CD4-positive, CD25-positive, alpha-beta regulatory T cell (primary cell): Measurements from ENCODE around the gene DDC. TPM values are rescaled to one million over a fixed set of nuclear protein-coding genes. Genes with fewer than 3 reads are reported as not detected.

ENCODE experiments used
- ATAC-seq, 2 donors: fragments of 150-1000 bp; cut with Tn5 transposase; one replicate each; pipeline ENCODE4 v1.10.0; 2021; ENCODE audit warnings: low read depth in 2 of 2, moderate number of reproducible peaks in 2 of 2, moderate library complexity in 1 of 2
- DNase-seq, 3 donors: peaks; one replicate each; pipeline versions ENCODE4 v3.0.0 to v3.0.0-alpha.2; 2012 to 2022; ENCODE audit warnings: mixed read lengths in 1 of 3
- H3K27ac ChIP-seq: one replicate; pipeline ENCODE4 v1.7.0; 2013; ENCODE audit warnings: mild to moderate bottlenecking, low read length; ENCODE audit not compliant: insufficient read depth, poor library complexity, severe bottlenecking
- H3K27me3 ChIP-seq: one replicate; pipeline ENCODE4 v1.7.0; 2013; ENCODE audit warnings: low read length; ENCODE audit not compliant: control insufficient read depth, insufficient read depth
- H3K36me3 ChIP-seq: one replicate; pipeline ENCODE4 v1.7.0; 2013; ENCODE audit warnings: mild to moderate bottlenecking, low read length, moderate library complexity; ENCODE audit not compliant: control insufficient read depth, insufficient read depth
- H3K4me1 ChIP-seq: 2 replicates; pipeline ENCODE4 v1.7.0; 2013; ENCODE audit warnings: mild to moderate bottlenecking, low read length; ENCODE audit not compliant: insufficient read depth, control insufficient read depth, poor library complexity, severe bottlenecking
- H3K4me3 ChIP-seq: one replicate; pipeline ENCODE4 v1.7.0; 2013; ENCODE audit warnings: low read depth, mild to moderate bottlenecking, low read length, moderate library complexity
- H3K9me3 ChIP-seq, 2 experiments: 1 replicate in 1 of 2; 2 replicates in 1 of 2; pipeline ENCODE4 v1.7.0; 2013; ENCODE audit warnings: low read length in 2 of 2, mild to moderate bottlenecking in 1 of 2, moderate library complexity in 1 of 2; ENCODE audit not compliant: control insufficient read depth in 2 of 2
- H3K27ac Mint-ChIP-seq, 3 donors: one replicate each; pipeline ENCODE4 v1.8.0; 2020 to 2022; ENCODE audit warnings: mild to moderate bottlenecking in 3 of 3, mixed read lengths in 3 of 3, moderate library complexity in 2 of 3
- H3K27me3 Mint-ChIP-seq: one replicate; pipeline ENCODE4 v1.8.0; 2022; ENCODE audit warnings: mild to moderate bottlenecking, mixed read lengths
- H3K36me3 Mint-ChIP-seq: one replicate; pipeline ENCODE4 v1.8.0; 2020; ENCODE audit warnings: mixed read lengths
- H3K4me1 Mint-ChIP-seq, 4 donors: one replicate each; pipeline ENCODE4 v1.8.0; 2020 to 2022; ENCODE audit warnings: mixed read lengths in 4 of 4, mild to moderate bottlenecking in 1 of 4
- H3K4me3 Mint-ChIP-seq, 4 donors: one replicate each; pipeline ENCODE4 v1.8.0; 2020 to 2022; ENCODE audit warnings: mild to moderate bottlenecking in 4 of 4, mixed read lengths in 4 of 4, moderate library complexity in 3 of 4
- H3K9me3 Mint-ChIP-seq, 7 donors: one replicate each; pipeline ENCODE4 v1.8.0; 2020 to 2022; ENCODE audit warnings: mixed read lengths in 7 of 7, mild to moderate bottlenecking in 3 of 7, moderate library complexity in 2 of 7
- polyA plus RNA-seq, 4 donors: library from polyadenylated mRNA; unstranded; fragments of 300-500 nt; fragmentation: Illumina TruSeq; gene quantifications; one replicate each; pipeline ENCODE4 v1.2.3, GENCODE V29; 2021
- total RNA-seq: library from RNA; stranded (reverse); gene quantifications from one replicate; pipeline ENCODE4 v1.2.3, GENCODE V29; 2022

Gene DDC
- total and polyA plus RNA-seq, 5 donors from 2014 or later: not detected

- no peaks in the 10 kb centered on the region for H3K36me3 ChIP-seq
- H3K9me3 ChIP-seq: no peaks in the 10 kb centered on the region
- H3K27ac ChIP-seq: no peak overlapping the region
- no peak overlapping the region for H3K27ac Mint-ChIP-seq
- H3K4me3 Mint-ChIP-seq: no peak overlapping the region
- no peak overlapping the region for H3K4me3 ChIP-seq
- H3K36me3 Mint-ChIP-seq: no peaks in the 10 kb centered on the region
- no peak for ATAC-seq
- peaks cover 6% of the 10 kb centered on the region for H3K27me3 ChIP-seq
- H3K4me1 ChIP-seq: no peaks in the 10 kb centered on the region
- H3K27me3 Mint-ChIP-seq: peaks cover 37% of the 10 kb centered on the region
- H3K9me3 Mint-ChIP-seq: no peaks in the 10 kb centered on the region
- H3K4me1 Mint-ChIP-seq: no peaks in the 10 kb centered on the region
- DNase-seq: no peak
Measured at GRCh38 chr7:50481867-50482266, 83.3 kb downstream of the DDC start.

- DNase-seq (no peak), ATAC-seq (no peak)
- Histone ChIP-seq H3K4me3 (no peak overlapping the region), H3K4me1 (no peaks in the 10 kb centered on the region), H3K27ac (no peak overlapping the region), H3K27me3 (peaks cover 4% of the 10 kb centered on the region), H3K9me3 (no peaks in the 10 kb centered on the region), H3K36me3 (no peaks in the 10 kb centered on the region)
- H3K27me3 Mint-ChIP-seq: peaks cover 30% of the 10 kb centered on the region
- H3K27ac Mint-ChIP-seq: peak overlapping the region in 1 of 3 donors; percentile 30
- no peaks in the 10 kb centered on the region for H3K4me1 Mint-ChIP-seq
- no peak overlapping the region for H3K4me3 Mint-ChIP-seq
- H3K36me3 Mint-ChIP-seq: no peaks in the 10 kb centered on the region
- peaks cover 0 to 2% (median 0%) of the 10 kb centered on the region in 7 donors for H3K9me3 Mint-ChIP-seq
Measured at GRCh38 chr7:50480797-50481196, 84.4 kb downstream of the DDC start.

GRCh38 chr7:50479743-50480517 is 85.3 kb downstream of the DDC start:
- Histone ChIP-seq H3K27me3 (no peaks in the 10 kb centered on the region), H3K36me3 (no peaks in the 10 kb centered on the region), H3K27ac (no peak overlapping the region), H3K9me3 (no peaks in the 10 kb centered on the region), H3K4me3 (no peak overlapping the region), H3K4me1 (no peaks in the 10 kb centered on the region)
- peaks cover 0 to 2% (median 0%) of the 10 kb centered on the region in 7 donors for H3K9me3 Mint-ChIP-seq
- peaks cover 30% of the 10 kb centered on the region for H3K27me3 Mint-ChIP-seq
- H3K27ac Mint-ChIP-seq: peak overlapping the region in 1 of 3 donors; percentile 30
- no peaks in the 10 kb centered on the region for H3K36me3 Mint-ChIP-seq
- no peak overlapping the region for H3K4me3 Mint-ChIP-seq
- ATAC-seq: no peak
- no peak for DNase-seq
- no peaks in the 10 kb centered on the region for H3K4me1 Mint-ChIP-seq

GRCh38 chr7:50477640-50478039 is 87.6 kb downstream of the DDC start:
- H3K4me3 ChIP-seq: no peak overlapping the region
- H3K9me3 ChIP-seq: no peaks in the 10 kb centered on the region
- Mint-ChIP-seq H3K27me3 (peaks cover 22% of the 10 kb centered on the region), H3K9me3 (peaks cover 0 to 4% (median 0%) of the 10 kb centered on the region in 7 donors), H3K4me1 (no peaks in the 10 kb centered on the region), H3K27ac (no peak overlapping the region), H3K4me3 (no peak overlapping the region), H3K36me3 (no peaks in the 10 kb centered on the region)
- ATAC-seq (no peak), DNase-seq (no peak)
- no peak overlapping the region for H3K27ac ChIP-seq
- no peaks in the 10 kb centered on the region for H3K27me3 ChIP-seq
- no peaks in the 10 kb centered on the region for H3K36me3 ChIP-seq
- H3K4me1 ChIP-seq: no peaks in the 10 kb centered on the region

- H3K36me3 ChIP-seq: no peaks in the 10 kb centered on the region
- ATAC-seq: no peak
- no peaks in the 10 kb centered on the region for H3K4me1 ChIP-seq
- no peak overlapping the region for H3K4me3 ChIP-seq
- Mint-ChIP-seq H3K4me1 (no peaks in the 10 kb centered on the region), H3K4me3 (no peak overlapping the region), H3K27ac (no peak overlapping the region), H3K9me3 (peaks cover 0 to 4% (median 0%) of the 10 kb centered on the region in 7 donors), H3K36me3 (no peaks in the 10 kb centered on the region), H3K27me3 (peaks cover 17% of the 10 kb centered on the region)
- H3K9me3 ChIP-seq: no peaks in the 10 kb centered on the region
- H3K27ac ChIP-seq: no peak overlapping the region
- no peak for DNase-seq
- no peaks in the 10 kb centered on the region for H3K27me3 ChIP-seq
Measured at GRCh38 chr7:50476953-50477625, 88.1 kb downstream of the DDC start.

- no peaks in the 10 kb centered on the region for H3K36me3 Mint-ChIP-seq
- H3K27ac Mint-ChIP-seq: no peak overlapping the region
- H3K4me1 ChIP-seq: no peaks in the 10 kb centered on the region
- H3K4me3 Mint-ChIP-seq: no peak overlapping the region
- H3K36me3 ChIP-seq: no peaks in the 10 kb centered on the region
- H3K4me1 Mint-ChIP-seq: no peaks in the 10 kb centered on the region
- no peak overlapping the region for H3K27ac ChIP-seq
- H3K4me3 ChIP-seq: no peak overlapping the region
- peaks cover 0 to 4% (median 0%) of the 10 kb centered on the region in 7 donors for H3K9me3 Mint-ChIP-seq
- H3K27me3 Mint-ChIP-seq: peaks cover 16% of the 10 kb centered on the region
- no peak for ATAC-seq
- peak in 1 of 3 donors; percentile 26 for DNase-seq
- no peaks in the 10 kb centered on the region for H3K27me3 ChIP-seq
- no peaks in the 10 kb centered on the region for H3K9me3 ChIP-seq
Measured at GRCh38 chr7:50475340-50475739, 89.9 kb downstream of the DDC start.

- H3K27ac Mint-ChIP-seq: no peak overlapping the region
- H3K4me3 ChIP-seq: no peak overlapping the region
- no peaks in the 10 kb centered on the region for H3K27me3 ChIP-seq
- no peak overlapping the region for H3K4me3 Mint-ChIP-seq
- no peaks in the 10 kb centered on the region for H3K9me3 ChIP-seq
- H3K36me3 Mint-ChIP-seq: no peaks in the 10 kb centered on the region
- no peak overlapping the region for H3K27ac ChIP-seq
- no peaks in the 10 kb centered on the region for H3K4me1 ChIP-seq
- ATAC-seq (no peak), DNase-seq (no peak)
- no peaks in the 10 kb centered on the region for H3K4me1 Mint-ChIP-seq
- peaks cover 9% of the 10 kb centered on the region for H3K27me3 Mint-ChIP-seq
- no peaks in the 10 kb centered on the region for H3K36me3 ChIP-seq
- peaks cover 0 to 4% (median 0%) of the 10 kb centered on the region in 7 donors for H3K9me3 Mint-ChIP-seq
Measured at GRCh38 chr7:50474382-50475160, 90.6 kb downstream of the DDC start.
